ENCODE data around the gene LRP2. TPM values are rescaled to one million over a fixed set of nuclear protein-coding genes. Genes with fewer than 3 reads are reported as not detected.

Gene LRP2
- total RNA-seq, 1 donor from 2014 or later = 1.00 TPM

- no peaks in the 10 kb centered on the region for H3K27me3 ChIP-seq (ENCODE audit: insufficient read depth, low read length)
- FAIRE-seq (no peak), DNase-seq (ENCODE audit: low read depth) (no peak)
- no peak overlapping the region for H3K4me3 ChIP-seq (ENCODE audit: insufficient read depth, low read depth, low read length)
- no peaks in the 10 kb centered on the region for H3K9me3 ChIP-seq (ENCODE audit: insufficient read depth, low read depth, low read length)
- Mint-ChIP-seq H3K9me3 (ENCODE audit: unreplicated experiment) (no peaks in the 10 kb centered on the region), H3K27me3 (ENCODE audit: low read depth, unreplicated experiment) (no peaks in the 10 kb centered on the region), H3K27ac (ENCODE audit: unreplicated experiment) (no peak overlapping the region), H3K36me3 (ENCODE audit: low read depth, unreplicated experiment) (no peaks in the 10 kb centered on the region), H3K4me1 (ENCODE audit: low read depth, unreplicated experiment) (no peaks in the 10 kb centered on the region), H3K4me3 (ENCODE audit: unreplicated experiment) (no peak overlapping the region)
- H3K4me1 ChIP-seq (ENCODE audit: insufficient read depth, low read length) = no peaks in the 10 kb centered on the region
- no peak overlapping the region for H3K27ac ChIP-seq (ENCODE audit: low read depth, low read length)
- H4K20me1 ChIP-seq (ENCODE audit: insufficient read depth, low read length) = no peaks in the 10 kb centered on the region
- no peak overlapping the region for H3K9ac ChIP-seq (ENCODE audit: low read length)
- H3K36me3 ChIP-seq (ENCODE audit: insufficient read depth, low read length) = no peaks in the 10 kb centered on the region
- no peak overlapping the region for H3K4me2 ChIP-seq (ENCODE audit: low read length)
- no peaks in the 10 kb centered on the region for H3K79me2 ChIP-seq (ENCODE audit: insufficient read depth, low read length)
- TF ChIP-seq CTCF (IDR thresholded peaks at IDR 0.05; ENCODE audit: insufficient read depth, low read depth, low read length) (no peak), EZH2 (IDR thresholded peaks at IDR 0.05; ENCODE audit: insufficient read depth, low read length) (no peak)
- H2AFZ ChIP-seq (ENCODE audit: low read depth, low read length) = no peak overlapping the region
Observed at GRCh38 chr2:169303579-169304305, 58.6 kb downstream of the LRP2 start.

- H2AFZ ChIP-seq (ENCODE audit: low read depth, low read length) = no peak overlapping the region
- H3K4me2 ChIP-seq (ENCODE audit: low read length) = no peak overlapping the region
- TF ChIP-seq CTCF (IDR thresholded peaks at IDR 0.05; ENCODE audit: insufficient read depth, low read depth, low read length) = no peak
- TF ChIP-seq EZH2 (IDR thresholded peaks at IDR 0.05; ENCODE audit: insufficient read depth, low read length) = no peak
- H3K27me3 Mint-ChIP-seq (ENCODE audit: low read depth, unreplicated experiment) = no peaks in the 10 kb centered on the region
- no peaks in the 10 kb centered on the region for H3K4me1 Mint-ChIP-seq (ENCODE audit: low read depth, unreplicated experiment)
- no peak overlapping the region for H3K4me3 Mint-ChIP-seq (ENCODE audit: unreplicated experiment)
- H3K79me2 ChIP-seq (ENCODE audit: insufficient read depth, low read length) = no peaks in the 10 kb centered on the region
- H3K27ac ChIP-seq (ENCODE audit: low read depth, low read length) = no peak overlapping the region
- no peaks in the 10 kb centered on the region for H3K36me3 ChIP-seq (ENCODE audit: insufficient read depth, low read length)
- no peak overlapping the region for H3K9ac ChIP-seq (ENCODE audit: low read length)
- no peaks in the 10 kb centered on the region for H3K27me3 ChIP-seq (ENCODE audit: insufficient read depth, low read length)
- H3K9me3 Mint-ChIP-seq (ENCODE audit: unreplicated experiment) = no peaks in the 10 kb centered on the region
- no peaks in the 10 kb centered on the region for H4K20me1 ChIP-seq (ENCODE audit: insufficient read depth, low read length)
- no peak overlapping the region for H3K4me3 ChIP-seq (ENCODE audit: insufficient read depth, low read depth, low read length)
- H3K4me1 ChIP-seq (ENCODE audit: insufficient read depth, low read length) = no peaks in the 10 kb centered on the region
- H3K9me3 ChIP-seq (ENCODE audit: insufficient read depth, low read depth, low read length) = no peaks in the 10 kb centered on the region
- FAIRE-seq (no peak), DNase-seq (ENCODE audit: low read depth) (no peak)
- H3K36me3 Mint-ChIP-seq (ENCODE audit: low read depth, unreplicated experiment) = no peaks in the 10 kb centered on the region
- H3K27ac Mint-ChIP-seq (ENCODE audit: unreplicated experiment) = no peak overlapping the region
Observed at GRCh38 chr2:169302364-169302763, 60.0 kb downstream of the LRP2 start.

- no peaks in the 10 kb centered on the region for H3K4me1 ChIP-seq (ENCODE audit: insufficient read depth, low read length)
- H3K4me3 Mint-ChIP-seq (ENCODE audit: unreplicated experiment) = no peak overlapping the region
- DNase-seq (ENCODE audit: low read depth) = no peak
- no peak overlapping the region for H3K9ac ChIP-seq (ENCODE audit: low read length)
- H3K27me3 Mint-ChIP-seq (ENCODE audit: low read depth, unreplicated experiment) = peaks cover 2% of the 10 kb centered on the region
- no peaks in the 10 kb centered on the region for H3K36me3 ChIP-seq (ENCODE audit: insufficient read depth, low read length)
- H3K27ac Mint-ChIP-seq (ENCODE audit: unreplicated experiment) = no peak overlapping the region
- no peaks in the 10 kb centered on the region for H3K27me3 ChIP-seq (ENCODE audit: insufficient read depth, low read length)
- H3K9me3 ChIP-seq (ENCODE audit: insufficient read depth, low read depth, low read length) = no peaks in the 10 kb centered on the region
- no peaks in the 10 kb centered on the region for H3K9me3 Mint-ChIP-seq (ENCODE audit: unreplicated experiment)
- H3K79me2 ChIP-seq (ENCODE audit: insufficient read depth, low read length) = no peaks in the 10 kb centered on the region
- H4K20me1 ChIP-seq (ENCODE audit: insufficient read depth, low read length) = no peaks in the 10 kb centered on the region
- TF ChIP-seq EZH2 (IDR thresholded peaks at IDR 0.05; ENCODE audit: insufficient read depth, low read length) (no peak), CTCF (IDR thresholded peaks at IDR 0.05; ENCODE audit: insufficient read depth, low read depth, low read length) (no peak)
- no peaks in the 10 kb centered on the region for H3K4me1 Mint-ChIP-seq (ENCODE audit: low read depth, unreplicated experiment)
- no peaks in the 10 kb centered on the region for H3K36me3 Mint-ChIP-seq (ENCODE audit: low read depth, unreplicated experiment)
- no peak overlapping the region for H3K4me3 ChIP-seq (ENCODE audit: insufficient read depth, low read depth, low read length)
- no peak overlapping the region for H2AFZ ChIP-seq (ENCODE audit: low read depth, low read length)
- H3K27ac ChIP-seq (ENCODE audit: low read depth, low read length) = no peak overlapping the region
- no peak overlapping the region for H3K4me2 ChIP-seq (ENCODE audit: low read length)
- no peak for FAIRE-seq
Observed at GRCh38 chr2:169301596-169302335, 60.6 kb downstream of the LRP2 start.

Measured in astrocyte (in vitro differentiated cells and primary cell).